ENCODE results near the gene FCGR3A.

FCGR3A gene

GRCh38 chr1:161499099-161500039, 50.2 kb downstream of the FCGR3A start:
- DNase-seq: no peak

GRCh38 chr1:161498646-161499045, 51.0 kb downstream of the FCGR3A start:
- DNase-seq: no peak

- no peak for DNase-seq
Observed at GRCh38 chr1:161497961-161498360, 51.7 kb downstream of the FCGR3A start.

GRCh38 chr1:161495490-161495889, 54.1 kb downstream of the FCGR3A start:
- DNase-seq: no peak

GRCh38 chr1:161494091-161494735, 55.4 kb downstream of the FCGR3A start:
- no peak for DNase-seq

- DNase-seq: no peak
Observed at GRCh38 chr1:161492827-161493226, 56.8 kb downstream of the FCGR3A start.

Measured in right forelimb (tissue), 1 donor.